Measurements from ENCODE around the gene ITPR3.

The ITPR3 gene

GRCh38 chr6:33724102-33725023 lies 103.2 kb downstream of the ITPR3 start:
- DNase-seq = no peak

GRCh38 chr6:33725222-33725621 lies 104.1 kb downstream of the ITPR3 start:
- DNase-seq = no peak

DNA sequence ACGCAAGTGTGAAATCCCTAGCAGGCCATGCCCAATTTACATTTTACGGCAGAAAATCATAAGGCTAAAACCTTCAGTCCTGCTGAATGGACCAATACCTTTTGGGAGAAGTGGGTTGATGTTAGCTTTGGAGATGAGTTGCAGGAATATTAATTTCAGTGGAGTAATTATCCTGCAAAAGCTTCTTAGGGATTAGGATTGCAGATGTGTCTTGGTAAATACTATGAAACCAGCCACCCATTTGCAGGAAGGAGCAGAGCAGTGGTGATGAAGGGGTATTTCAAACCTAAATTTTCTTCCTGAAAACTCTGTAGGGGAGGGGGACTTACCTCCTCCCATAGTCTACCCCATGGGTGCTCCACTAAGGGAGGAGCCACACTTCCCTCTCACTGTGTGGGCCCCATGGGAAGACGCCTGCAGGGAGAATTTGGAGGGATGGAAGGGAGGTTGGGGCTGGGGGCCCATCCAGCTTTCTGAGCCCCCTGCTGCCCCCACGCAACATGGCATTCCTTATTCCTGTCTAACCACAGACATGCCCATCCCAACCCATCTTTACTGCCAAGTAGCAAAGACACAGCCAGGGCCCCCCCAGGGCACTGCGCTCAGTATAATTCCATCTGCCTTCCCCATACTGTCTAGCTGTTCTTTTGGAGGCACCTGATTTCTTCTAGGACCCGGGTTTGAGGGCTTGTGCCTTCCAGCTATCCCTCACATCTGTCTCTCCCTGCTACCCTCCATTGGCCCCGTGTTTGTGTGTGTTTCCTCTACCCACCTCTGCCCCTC lies 105.0 kb downstream of the ITPR3 start:
- DNase-seq = no peak

GRCh38 chr6:33726696-33727095 lies 105.6 kb downstream of the ITPR3 start:
- no peak for DNase-seq

GRCh38 chr6:33727126-33727525 lies 106.0 kb downstream of the ITPR3 start:
- no peak for DNase-seq

GRCh38 chr6:33727932-33728331 lies 106.8 kb downstream of the ITPR3 start:
- no peak for DNase-seq

DNA sequence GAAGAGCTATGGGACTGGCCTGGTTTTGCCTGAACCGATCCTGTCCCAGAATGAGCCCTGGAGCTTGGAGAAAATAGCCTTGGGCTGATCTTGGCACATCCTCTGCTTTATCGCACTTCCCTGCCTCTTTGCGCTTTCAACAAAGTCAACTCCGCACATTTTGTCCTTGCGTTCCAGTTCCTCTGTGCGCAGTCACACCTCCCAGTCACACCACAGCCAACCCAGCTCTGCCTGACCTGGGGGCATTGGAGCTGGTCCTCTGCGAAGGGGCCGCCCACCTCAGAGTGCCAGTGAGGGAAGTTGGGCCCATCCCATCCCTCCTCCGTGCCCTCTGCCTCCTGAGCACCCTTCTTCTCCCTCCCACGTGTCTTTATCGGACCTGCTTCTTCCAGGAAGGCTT lies 107.3 kb downstream of the ITPR3 start:
- no peak for DNase-seq

DNA sequence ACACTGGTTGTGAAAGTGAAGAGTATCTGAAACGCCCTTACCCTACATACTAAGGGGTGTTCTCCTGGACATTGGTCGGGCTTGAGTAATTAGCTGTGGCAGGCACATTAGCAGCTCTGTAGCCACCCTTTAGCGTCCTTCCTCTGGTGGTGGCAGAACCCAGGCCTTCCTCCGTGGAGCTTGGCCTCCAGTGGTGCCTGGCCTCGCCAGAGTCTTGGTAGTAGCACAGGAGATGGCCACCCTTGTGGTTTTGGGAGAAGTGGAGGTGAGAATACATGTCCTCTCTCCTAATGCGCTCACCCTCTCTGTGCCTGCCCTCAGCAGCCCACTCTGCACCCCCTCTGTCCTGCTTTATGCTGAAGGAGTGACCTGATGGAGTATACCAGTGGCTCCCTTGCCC lies 107.9 kb downstream of the ITPR3 start:
- DNase-seq = no peak

DNA sequence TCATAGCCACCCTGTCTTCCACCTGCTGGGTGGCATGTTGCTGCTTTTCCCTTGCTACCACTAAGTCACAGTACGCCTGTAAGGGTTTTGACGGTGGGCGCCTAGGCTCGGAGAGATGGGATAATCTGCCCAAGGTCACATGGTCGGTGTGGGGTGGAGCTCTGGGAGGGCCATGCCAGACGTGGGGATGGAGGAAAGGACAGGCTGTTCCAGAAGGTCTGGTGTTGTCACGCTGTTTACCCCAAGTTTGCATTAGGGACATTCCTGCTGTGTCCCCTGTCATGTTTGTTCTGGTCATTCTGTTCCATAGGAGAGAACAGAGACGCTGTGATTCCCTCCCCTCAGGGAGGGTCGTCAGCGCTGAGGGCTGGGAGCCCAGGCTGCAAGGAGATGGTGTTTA lies 109.5 kb downstream of the ITPR3 start:
- DNase-seq = no peak

DNA sequence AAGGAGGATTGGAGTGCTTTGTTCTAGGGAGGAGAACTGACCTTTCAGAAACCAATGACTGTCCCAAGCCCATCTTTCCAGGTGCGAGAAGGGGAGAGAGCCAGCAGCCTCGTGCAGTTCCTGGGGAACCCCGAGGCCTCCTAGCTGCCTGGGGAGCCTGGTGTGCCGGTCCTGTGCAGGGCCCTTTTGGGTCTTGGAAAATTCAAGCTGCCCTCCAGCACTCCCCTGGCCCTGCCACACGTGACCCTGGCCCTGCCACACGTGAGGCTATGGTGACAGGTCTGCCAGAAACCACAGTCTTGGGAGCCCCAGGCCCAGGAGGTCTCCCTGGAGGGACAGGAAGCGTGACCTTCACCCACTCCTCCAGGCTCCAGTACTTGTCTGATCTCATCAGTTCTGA lies 109.9 kb downstream of the ITPR3 start:
- DNase-seq = no peak

GRCh38 chr6:33731751-33732282 lies 110.7 kb downstream of the ITPR3 start:
- no peak for DNase-seq

- DNase-seq = no peak
Observed at GRCh38 chr6:33732385-33732784, 111.3 kb downstream of the ITPR3 start.

DNA sequence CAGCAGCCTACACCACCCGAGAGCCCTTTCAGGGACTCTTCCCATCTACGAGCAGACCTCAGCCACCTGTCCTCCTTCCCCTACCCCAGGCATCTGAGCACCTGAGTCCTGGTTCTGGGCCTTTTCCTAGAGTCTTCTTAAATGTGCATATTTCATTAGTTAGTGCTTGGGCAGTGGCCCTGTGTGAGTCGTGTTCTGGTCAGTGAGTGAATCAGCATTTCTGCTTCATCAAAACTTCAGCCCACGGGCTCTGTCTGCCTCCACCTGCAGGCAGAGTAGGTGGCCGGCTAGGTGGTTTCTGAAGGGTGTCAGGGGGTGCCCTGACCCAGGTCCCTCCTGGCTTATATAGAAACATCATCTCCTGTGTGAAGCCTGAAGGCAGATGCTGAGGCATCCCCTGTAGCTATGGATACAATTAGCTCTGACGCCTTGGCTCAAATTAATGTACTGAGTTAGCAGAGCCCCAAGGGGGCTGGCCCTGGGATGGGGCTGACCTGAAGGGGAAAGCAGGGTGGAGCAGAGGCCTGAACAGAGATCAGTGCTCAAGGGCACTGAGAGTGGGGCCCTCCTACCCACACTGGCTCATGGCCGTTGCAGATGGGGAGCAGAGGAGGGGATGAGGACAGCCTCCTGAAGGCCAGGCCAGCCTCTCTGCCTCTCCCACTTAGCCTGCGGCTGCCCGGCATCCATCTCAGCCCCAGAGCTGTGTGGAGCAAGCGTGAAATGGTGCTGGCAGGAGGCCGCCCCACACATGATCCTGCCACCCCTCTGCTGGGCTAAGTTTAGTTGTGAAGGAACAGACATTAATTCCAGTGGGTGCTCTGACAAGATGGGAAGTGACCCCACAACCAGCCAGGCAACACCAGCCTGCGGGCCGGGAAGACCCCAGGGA lies 111.9 kb downstream of the ITPR3 start:
- no peak for DNase-seq

GRCh38 chr6:33733709-33734007 lies 112.5 kb downstream of the ITPR3 start:
- DNase-seq = no peak

DNA sequence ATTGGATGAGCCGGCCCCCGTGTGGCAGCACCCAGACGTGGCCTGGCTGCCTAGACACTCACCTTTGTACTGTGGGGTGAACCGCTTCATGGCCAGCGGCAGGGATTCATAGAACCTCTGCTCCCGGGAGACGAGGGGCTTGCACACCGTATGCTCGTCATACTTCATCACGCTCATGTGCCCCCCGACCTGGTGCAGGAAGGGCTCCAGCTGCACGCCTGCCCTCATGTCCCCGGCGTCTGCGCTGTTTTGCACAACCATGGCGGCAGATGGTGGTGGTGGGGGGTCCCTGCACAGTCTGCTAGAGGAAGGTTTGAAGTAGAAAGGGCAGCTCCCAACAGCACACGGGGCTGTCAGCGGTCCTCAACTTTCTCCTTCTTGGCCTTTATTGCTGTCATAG lies 114.1 kb downstream of the ITPR3 start:
- DNase-seq = no peak

GRCh38 chr6:33737267-33738026 lies 116.3 kb downstream of the ITPR3 start:
- DNase-seq = no peak

DNA sequence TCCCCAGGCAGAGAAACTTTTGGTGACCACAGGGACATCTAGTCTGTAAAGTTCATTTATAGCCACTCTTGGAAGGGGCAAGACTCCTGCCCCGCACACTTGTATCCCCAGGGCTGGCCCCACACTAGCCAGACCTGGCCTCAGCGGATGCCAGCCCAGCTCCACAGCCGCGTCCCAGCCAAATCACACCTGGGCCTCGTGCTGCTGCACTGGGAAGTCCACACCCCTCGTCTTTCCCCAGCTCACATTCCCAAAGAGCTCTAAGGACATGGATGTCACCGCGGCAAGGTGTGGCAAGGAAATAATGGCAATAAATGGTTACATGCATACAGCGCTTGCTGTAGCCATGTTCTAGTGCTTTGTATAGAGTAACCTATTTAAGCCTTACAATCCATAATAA lies 117.0 kb downstream of the ITPR3 start:
- no peak for DNase-seq

DNA sequence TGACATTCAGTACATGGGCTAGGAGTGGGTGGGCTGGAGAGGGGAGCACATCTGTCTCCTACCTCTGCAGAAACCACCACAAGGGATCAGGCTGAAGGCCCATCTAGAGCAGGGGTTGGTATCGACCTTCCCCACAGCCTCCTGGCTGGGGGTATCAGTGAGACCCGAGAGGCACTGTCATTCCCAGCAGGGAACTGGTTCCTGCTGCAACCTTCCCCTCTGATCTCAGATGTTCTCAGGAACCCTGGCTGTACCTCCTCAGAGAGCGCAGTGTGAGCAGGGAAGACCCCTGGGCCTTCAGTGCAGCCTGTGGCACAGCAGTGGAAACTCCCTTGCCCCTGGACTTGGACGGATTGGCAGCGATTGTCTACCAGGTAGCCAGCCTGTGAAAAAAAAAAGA lies 117.8 kb downstream of the ITPR3 start:
- no peak for DNase-seq

GRCh38 chr6:33739571-33739970 lies 118.4 kb downstream of the ITPR3 start:
- DNase-seq = no peak

GRCh38 chr6:33740204-33740608 lies 119.1 kb downstream of the ITPR3 start:
- no peak for DNase-seq

- no peak for DNase-seq
Observed at GRCh38 chr6:33740794-33741193, 119.7 kb downstream of the ITPR3 start.

DNA sequence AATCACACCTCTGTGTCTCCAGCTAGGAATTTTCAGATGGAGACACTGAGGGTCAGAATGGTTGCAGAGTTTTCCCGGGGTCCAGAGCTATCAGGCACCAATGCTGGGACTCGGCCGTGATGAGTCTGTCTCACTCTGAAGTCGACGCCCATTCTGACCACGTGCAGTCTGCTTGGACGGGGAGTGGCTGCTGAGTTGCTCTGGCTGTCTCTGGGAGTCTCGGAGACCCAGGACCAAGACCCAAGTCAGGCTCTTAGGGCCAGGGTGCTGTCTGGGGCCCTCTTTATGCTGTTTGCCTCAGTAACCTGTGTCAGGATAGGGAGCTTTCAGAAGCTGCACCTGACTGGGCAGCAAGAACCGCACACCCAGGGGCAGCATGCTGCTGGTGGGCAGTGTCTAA lies 121.0 kb downstream of the ITPR3 start:
- DNase-seq = no peak
